HepG2 (cell line): ENCODE measurements around the gene MYH10. TPM values are rescaled to one million over a fixed set of nuclear protein-coding genes. Genes with fewer than 3 reads are reported as not detected.

Experiments
- ARHGAP35 ChIP-seq: sonication (generic); formaldehyde crosslinking; IDR thresholded peaks from 2 replicates; pipeline ENCODE4 v1.9.0; 2022; ENCODE audit warnings: mild to moderate bottlenecking, inconsistent platforms, moderate library complexity, missing genetic modification reagents, borderline replicate concordance
- CERS6 ChIP-seq: sonication (generic); formaldehyde crosslinking; IDR thresholded peaks from 2 replicates; pipeline ENCODE4 v1.5.0; 2020; ENCODE audit warnings: missing genetic modification reagents
- CTCF ChIP-seq: sonication (generic); formaldehyde crosslinking; IDR thresholded peaks from 2 replicates; pipeline ENCODE4 v1.5.0; 2020; ENCODE audit warnings: mild to moderate bottlenecking, missing genetic modification reagents, moderate library complexity
- ETV5 ChIP-seq: IDR thresholded peaks from 2 replicates; pipeline ENCODE4 v1.6.1; 2018; ENCODE audit warnings: missing biosample characterization, missing genetic modification reagents, inconsistent platforms, borderline replicate concordance
- KAT8 ChIP-seq: IDR thresholded peaks from 2 replicates; pipeline ENCODE4 v1.6.1; 2016; ENCODE audit warnings: missing genetic modification reagents, missing compliant biosample characterization
- MEIS1 ChIP-seq: sonication (generic); formaldehyde crosslinking; IDR thresholded peaks from 2 replicates; pipeline ENCODE4 v1.9.0; 2021; ENCODE audit warnings: mild to moderate bottlenecking, missing genetic modification reagents, moderate library complexity, borderline replicate concordance
- NRL ChIP-seq: sonication (generic); formaldehyde crosslinking; IDR thresholded peaks from 2 replicates; pipeline ENCODE4 v1.5.0; 2020; ENCODE audit warnings: missing genetic modification reagents, mild to moderate bottlenecking, moderate library complexity, borderline replicate concordance
- SIX4 ChIP-seq: sonication (generic); formaldehyde crosslinking; IDR thresholded peaks from 2 replicates; pipeline ENCODE4 v1.4.0; 2020; ENCODE audit warnings: missing genetic modification reagents
- SP1 ChIP-seq, 2 experiments: fragments of 450-650 bp in 1 of 2; sonication (generic) in 1 of 2; formaldehyde crosslinking in 1 of 2; IDR thresholded peaks; 2 replicates each; pipeline versions ENCODE4 v1.4.0 to v1.6.1; 2016 to 2020; ENCODE audit warnings: missing genetic modification reagents in 1 of 2
- TAF15 ChIP-seq: fragments of 200-400 bp; formaldehyde crosslinking; IDR thresholded peaks from one replicate; pipeline ENCODE4 v1.6.1; 2018; ENCODE audit warnings: mild to moderate bottlenecking, low read depth, low read length; ENCODE audit not compliant: poor library complexity, severe bottlenecking
- ZNF207 ChIP-seq: fragments of 450-650 bp; IDR thresholded peaks from 2 replicates; pipeline ENCODE4 v1.6.1; 2016; ENCODE audit warnings: antibody characterized with exemption, borderline replicate concordance
- ZNF256 ChIP-seq: sonication (generic); formaldehyde crosslinking; conservative IDR thresholded peaks from 2 replicates; pipeline ENCODE4 v1.4.0; 2020; ENCODE audit warnings: missing genetic modification reagents
- ZNF263 ChIP-seq: sonication (generic); formaldehyde crosslinking; IDR thresholded peaks from 2 replicates; pipeline ENCODE4 v1.4.0; 2020; ENCODE audit warnings: missing genetic modification reagents
- ZNF354B ChIP-seq: sonication (generic); formaldehyde crosslinking; IDR thresholded peaks from 2 replicates; pipeline ENCODE4 v1.8.0; 2022; ENCODE audit warnings: mild to moderate bottlenecking, missing genetic modification reagents
- ZNF501 ChIP-seq: sonication (generic); formaldehyde crosslinking; IDR thresholded peaks from 2 replicates; pipeline ENCODE4 v1.5.1; 2020; ENCODE audit warnings: mild to moderate bottlenecking, moderate library complexity, missing genetic modification reagents
- ZSCAN31 ChIP-seq: sonication (generic); formaldehyde crosslinking; IDR thresholded peaks from 2 replicates; pipeline ENCODE4 v1.5.0; 2020; ENCODE audit warnings: low read depth, mild to moderate bottlenecking, missing genetic modification reagents
- ZSCAN9 ChIP-seq: IDR thresholded peaks from 2 replicates; pipeline ENCODE4 v1.6.1; 2016; ENCODE audit warnings: borderline replicate concordance
- polyA plus RNA-seq, 8 experiments: library from polyadenylated mRNA; depleted of rRNA in 3 of 8; stranded (reverse) in 7 of 8; unstranded in 1 of 8; fragments of >200 nt; fragmentation: Illumina TruSeq in 4 of 8; extraction: Trizol in 4 of 8; gene quantifications; 2 replicates each; pipeline versions ENCODE4 v1.2.1 to v1.2.3, GENCODE V29; 2011 to 2016; ENCODE audit warnings: low read depth in 4 of 8, missing spikeins in 1 of 8, mixed read lengths in 1 of 8; ENCODE audit not compliant: insufficient read depth in 1 of 8
- total RNA-seq, 5 experiments: library from RNA; depleted of rRNA; stranded (reverse); fragments of >200 nt; fragmentation: Illumina TruSeq; extraction: Trizol; gene quantifications; 2 replicates each; pipeline ENCODE4 v1.2.3, GENCODE V29; 2016; ENCODE audit warnings: low read depth in 1 of 5
- TF ChIP-seq, protein P1 (sequence below): sonication (generic); formaldehyde crosslinking; IDR thresholded peaks from 2 replicates; pipeline ENCODE4 v1.4.0; 2020; ENCODE audit warnings: missing genetic modification reagents

MYH10 gene
- total and polyA plus RNA-seq, 2 of the 13 experiments (the other 11 are each of a cell fraction or from before 2014, with no cell fraction given): 43.4 to 68.6 TPM

DNA sequence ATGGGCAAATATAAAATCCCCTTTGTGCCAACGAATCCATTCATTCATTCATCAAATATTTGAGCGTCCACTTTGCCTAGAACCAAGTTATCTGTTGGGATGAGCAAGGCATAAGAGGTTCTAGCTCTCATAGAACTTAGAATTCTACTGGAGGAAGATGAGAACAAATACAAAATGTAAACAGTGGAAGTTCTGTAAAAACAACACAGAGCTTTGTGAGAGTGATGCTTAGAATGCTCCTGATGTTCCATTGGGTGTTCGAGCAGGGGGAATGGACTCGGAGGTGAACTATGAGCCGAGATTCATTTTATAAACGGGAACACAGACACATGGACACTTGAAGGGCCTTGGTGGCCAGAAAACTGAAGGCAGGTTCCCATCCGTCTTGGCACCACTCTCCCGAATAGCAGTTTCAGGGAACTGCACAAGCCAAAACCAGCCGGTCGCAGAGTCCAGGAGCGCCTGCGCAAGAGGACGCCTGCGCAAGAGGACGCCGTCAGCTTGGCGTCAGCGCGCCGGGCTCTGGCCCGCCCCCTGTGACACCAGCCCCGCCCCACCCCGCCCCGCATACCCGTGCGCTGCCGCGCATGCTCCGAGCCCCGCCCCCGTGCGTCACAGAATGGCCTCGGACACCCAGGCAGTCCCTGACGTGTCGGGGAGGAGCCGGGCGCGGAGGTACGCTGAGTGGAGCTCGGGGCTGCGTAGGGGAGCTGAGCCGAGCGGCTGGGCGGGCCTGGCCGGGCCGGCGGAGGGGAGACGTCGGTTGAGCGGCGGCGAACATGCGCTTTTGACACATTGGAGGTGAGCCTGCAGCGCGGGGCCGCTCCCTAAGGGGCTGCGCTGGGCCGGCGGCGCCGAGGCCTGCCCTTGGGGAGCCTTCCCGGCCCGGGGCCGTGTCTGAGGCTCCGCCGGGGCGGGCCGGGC, 195.0 kb downstream of the MYH10 start, which contains the start of gene NDEL1 (continued):
- TF ChIP-seq CERS6 (CRISPR knock-in tag) (no peak), ZNF256 (CRISPR knock-in tag) (0 out of 2 replicates have a peak, but pooled peaks have one; percentile 50), NRL (CRISPR knock-in tag) (no peak), ZSCAN9 (CRISPR knock-in tag) (no peak), KAT8 (CRISPR knock-in tag) (peak; percentile 76), MEIS1 (no peak), SP1 (IDR thresholded peaks at IDR 0.05) (no peak), SP1 (CRISPR knock-in tag; IDR thresholded peaks at IDR 0.05) (peak; percentile 87), CTCF (CRISPR knock-in tag) (no peak), ZNF501 (CRISPR knock-in tag) (peak; percentile 30; the same call in 1 of the 2 replicates), ARHGAP35 (no peak), SIX4 (CRISPR knock-in tag) (no peak), ZNF354B (CRISPR knock-in tag) (no peak; the same call in 1 of the 2 replicates), TAF15 (no peak), ETV5 (0 out of 2 replicates have a peak, but pooled peaks have one; percentile 1), ZNF263 (CRISPR knock-in tag) (peak; percentile 70), ZNF207 (no peak), ZSCAN31 (CRISPR knock-in tag) (no peak; the same call in 1 of the 2 replicates)
- TF ChIP-seq, protein P1, sequence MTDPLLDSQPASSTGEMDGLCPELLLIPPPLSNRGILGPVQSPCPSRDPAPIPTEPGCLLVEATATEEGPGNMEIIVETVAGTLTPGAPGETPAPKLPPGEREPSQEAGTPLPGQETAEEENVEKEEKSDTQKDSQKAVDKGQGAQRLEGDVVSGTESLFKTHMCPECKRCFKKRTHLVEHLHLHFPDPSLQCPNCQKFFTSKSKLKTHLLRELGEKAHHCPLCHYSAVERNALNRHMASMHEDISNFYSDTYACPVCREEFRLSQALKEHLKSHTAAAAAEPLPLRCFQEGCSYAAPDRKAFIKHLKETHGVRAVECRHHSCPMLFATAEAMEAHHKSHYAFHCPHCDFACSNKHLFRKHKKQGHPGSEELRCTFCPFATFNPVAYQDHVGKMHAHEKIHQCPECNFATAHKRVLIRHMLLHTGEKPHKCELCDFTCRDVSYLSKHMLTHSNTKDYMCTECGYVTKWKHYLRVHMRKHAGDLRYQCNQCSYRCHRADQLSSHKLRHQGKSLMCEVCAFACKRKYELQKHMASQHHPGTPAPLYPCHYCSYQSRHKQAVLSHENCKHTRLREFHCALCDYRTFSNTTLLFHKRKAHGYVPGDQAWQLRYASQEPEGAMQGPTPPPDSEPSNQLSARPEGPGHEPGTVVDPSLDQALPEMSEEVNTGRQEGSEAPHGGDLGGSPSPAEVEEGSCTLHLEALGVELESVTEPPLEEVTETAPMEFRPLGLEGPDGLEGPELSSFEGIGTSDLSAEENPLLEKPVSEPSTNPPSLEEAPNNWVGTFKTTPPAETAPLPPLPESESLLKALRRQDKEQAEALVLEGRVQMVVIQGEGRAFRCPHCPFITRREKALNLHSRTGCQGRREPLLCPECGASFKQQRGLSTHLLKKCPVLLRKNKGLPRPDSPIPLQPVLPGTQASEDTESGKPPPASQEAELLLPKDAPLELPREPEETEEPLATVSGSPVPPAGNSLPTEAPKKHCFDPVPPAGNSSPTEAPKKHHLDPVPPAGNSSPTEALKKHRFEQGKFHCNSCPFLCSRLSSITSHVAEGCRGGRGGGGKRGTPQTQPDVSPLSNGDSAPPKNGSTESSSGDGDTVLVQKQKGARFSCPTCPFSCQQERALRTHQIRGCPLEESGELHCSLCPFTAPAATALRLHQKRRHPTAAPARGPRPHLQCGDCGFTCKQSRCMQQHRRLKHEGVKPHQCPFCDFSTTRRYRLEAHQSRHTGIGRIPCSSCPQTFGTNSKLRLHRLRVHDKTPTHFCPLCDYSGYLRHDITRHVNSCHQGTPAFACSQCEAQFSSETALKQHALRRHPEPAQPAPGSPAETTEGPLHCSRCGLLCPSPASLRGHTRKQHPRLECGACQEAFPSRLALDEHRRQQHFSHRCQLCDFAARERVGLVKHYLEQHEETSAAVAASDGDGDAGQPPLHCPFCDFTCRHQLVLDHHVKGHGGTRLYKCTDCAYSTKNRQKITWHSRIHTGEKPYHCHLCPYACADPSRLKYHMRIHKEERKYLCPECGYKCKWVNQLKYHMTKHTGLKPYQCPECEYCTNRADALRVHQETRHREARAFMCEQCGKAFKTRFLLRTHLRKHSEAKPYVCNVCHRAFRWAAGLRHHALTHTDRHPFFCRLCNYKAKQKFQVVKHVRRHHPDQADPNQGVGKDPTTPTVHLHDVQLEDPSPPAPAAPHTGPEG (CRISPR knock-in tag): 0 out of 2 replicates have a peak, but pooled peaks have one; percentile 39
